Frontal cortex (tissue), 4 donors: ENCODE results near the gene NDUFA1. TPM values are rescaled to one million over a fixed set of nuclear protein-coding genes. Genes with fewer than 3 reads are reported as not detected.
A peak's percentile ranks its signal among the peaks of the same experiment; 100 is the strongest.
"Not testable (repeated sequence)": the region's sequence is repeated elsewhere in the genome, so short reads cannot be mapped to it uniquely, and the experiment has no call there.

Experiments used
- DNase-seq, 2 donors: peaks; one replicate each; pipeline ENCODE4 v3.0.0; 2012; ENCODE audit warnings: low spot score in 2 of 2
- FAIRE-seq: peaks from 2 replicates; lab custom pipeline; 2012; peaks lifted over from hg19 to GRCh38; lab: Jason Lieb, UNC
- total RNA-seq: library from RNA; depleted of rRNA; stranded (reverse); fragments of >200 nt; gene quantifications from one replicate; pipeline ENCODE4 v1.2.3, GENCODE V29; 2014
- donor health status: control.
- donor health status: control.
- donor health status: control.

NDUFA1 gene
- 46.9 TPM for total RNA-seq

GRCh38 chrX:119871599-119872395 is at the start of gene NDUFA1, which contains the start of gene RNF113A:
NDUFA1 (plus strand) TSS chrX:119871832; CDS start chrX:119871912, 80 bp downstream.
RNF113A (minus strand) TSS chrX:119871733; CDS start chrX:119871613, 120 bp downstream.
- DNase-seq (peak; percentile 47 to 70), FAIRE-seq (no peak)

- DNase-seq, FAIRE-seq: not testable (repeated sequence)
Measured at GRCh38 chrX:119824221-119824620, 47.4 kb upstream of the NDUFA1 start.

- no peak for FAIRE-seq
- no peak for DNase-seq
Measured at GRCh38 chrX:119826399-119826959, 45.2 kb upstream of the NDUFA1 start.

GRCh38 chrX:119828446-119828845 is 43.2 kb upstream of the NDUFA1 start:
- DNase-seq (no peak), FAIRE-seq (no peak)

GRCh38 chrX:119833905-119834304 is 37.7 kb upstream of the NDUFA1 start:
- no peak for DNase-seq
- no peak for FAIRE-seq

- FAIRE-seq: peak; percentile 48
Measured at GRCh38 chrX:119852382-119853353, 19.0 kb upstream of the NDUFA1 start, which contains the start of gene UPF3B. UPF3B (minus strand) TSS chrX:119852963; CDS start chrX:119852928, 35 bp downstream.

GRCh38 chrX:119853444-119853843 is 18.2 kb upstream of the NDUFA1 start:
- DNase-seq: no peak
- FAIRE-seq: no peak

More at GRCh38 chrX:119852382-119853353, 19.0 kb upstream of the NDUFA1 start, which contains the start of gene UPF3B:
- DNase-seq: peak; percentile 77 to 89

- DNase-seq: no peak
- no peak for FAIRE-seq
Measured at GRCh38 chrX:119870626-119871131, 953 bp upstream of the NDUFA1 start.

- FAIRE-seq: no peak
- DNase-seq: no peak
Measured at GRCh38 chrX:119871245-119871598, 410 bp upstream of the NDUFA1 start.

- DNase-seq (no peak), FAIRE-seq (no peak)
Measured at GRCh38 chrX:119878740-119879139, 7.1 kb downstream of the NDUFA1 start.

GRCh38 chrX:119880076-119880475 is 8.4 kb downstream of the NDUFA1 start:
- no peak for FAIRE-seq
- DNase-seq: no peak

GRCh38 chrX:119880552-119881437 is 9.2 kb downstream of the NDUFA1 start:
- FAIRE-seq (no peak), DNase-seq (no peak)

GRCh38 chrX:119885554-119886428 is 14.2 kb downstream of the NDUFA1 start:
- FAIRE-seq (no peak), DNase-seq (no peak)

- DNase-seq (peak in 1 of 2 donors; percentile 28), FAIRE-seq (no peak)
Measured at GRCh38 chrX:119887721-119888425, 16.2 kb downstream of the NDUFA1 start.

- not testable (repeated sequence) for DNase-seq, FAIRE-seq
Measured at GRCh38 chrX:119890626-119891025, 19.0 kb downstream of the NDUFA1 start.

- not testable (repeated sequence) for FAIRE-seq, DNase-seq
Measured at GRCh38 chrX:119891961-119892692, 20.5 kb downstream of the NDUFA1 start.
